Fibroblast of the conjunctiva (primary cell): ENCODE measurements around the gene KRT33A.
"Not testable (repeated sequence)": the region's sequence is repeated elsewhere in the genome, so short reads cannot be mapped to it uniquely, and the experiment has no call there.

ENCODE experiments used
- DNase-seq: peaks from one replicate; pipeline ENCODE4 v3.0.0-alpha.2; 2010; ENCODE audit warnings: low read depth

Gene KRT33A

DNA sequence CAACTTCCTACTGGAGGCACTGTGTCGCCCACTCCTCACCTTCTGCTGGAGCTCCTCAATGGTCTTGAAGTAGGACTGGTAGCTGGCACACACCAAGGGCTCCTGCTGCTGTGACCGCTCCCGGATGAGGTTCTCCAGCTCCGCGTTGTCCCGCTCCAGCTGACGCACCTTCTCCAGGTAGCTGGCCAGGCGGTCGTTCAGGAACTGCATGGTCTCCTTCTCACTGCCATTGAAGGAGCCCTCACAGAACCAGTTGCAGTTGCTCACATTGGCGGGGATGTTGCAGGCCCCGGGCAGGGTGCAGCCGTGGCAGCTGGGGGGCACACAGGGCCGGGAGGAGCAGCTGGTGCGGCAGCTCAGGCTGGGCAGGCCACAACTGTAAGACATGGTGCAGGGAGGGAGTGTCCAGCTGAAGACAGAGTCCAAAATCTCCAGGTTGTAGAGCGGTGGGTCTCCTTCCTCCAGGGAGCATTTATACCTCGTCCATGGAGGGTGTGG lies at the start of gene KRT33A:
KRT33A (minus strand) TSS at position 448 of the 498 bp plus-strand sequence; CDS start at position 387, 61 bp downstream.
- DNase-seq: not testable (repeated sequence)

DNA sequence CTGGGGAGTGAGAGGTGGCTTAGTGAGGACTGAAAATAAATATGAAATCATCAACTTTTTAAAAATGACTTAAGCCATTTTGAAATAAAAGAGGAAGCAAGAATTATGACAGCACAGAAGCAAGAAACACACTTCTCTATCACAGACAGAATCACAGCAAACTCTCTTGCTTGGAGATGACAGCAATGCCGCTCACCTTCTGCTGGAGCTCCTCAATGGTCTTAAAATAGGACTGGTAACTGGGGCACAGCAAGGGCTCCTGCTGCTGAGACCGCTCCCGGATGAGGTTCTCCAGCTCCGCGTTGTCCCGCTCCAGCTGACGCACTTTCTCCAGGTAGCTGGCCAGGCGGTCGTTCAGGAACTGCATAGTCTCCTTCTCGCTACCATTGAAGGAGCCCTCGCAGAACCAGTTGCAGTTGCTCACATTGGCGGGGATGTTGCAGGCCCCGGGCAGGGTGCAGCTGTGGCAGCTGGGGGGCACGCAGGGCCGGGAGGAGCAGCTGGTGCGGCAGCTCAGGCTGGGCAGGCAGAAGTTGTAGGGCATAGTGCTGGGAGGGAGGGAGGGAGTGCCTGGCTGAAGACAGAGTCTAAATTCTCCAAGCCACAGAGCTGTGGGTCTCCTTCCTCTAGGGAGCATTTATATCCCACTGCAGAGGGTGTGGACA lies 46.5 kb upstream of the KRT33A start, which contains the start of gene KRT31:
KRT31 (minus strand) TSS at position 613 of the 665 bp plus-strand sequence; CDS start at position 544, 69 bp downstream.
- no peak for DNase-seq

DNA sequence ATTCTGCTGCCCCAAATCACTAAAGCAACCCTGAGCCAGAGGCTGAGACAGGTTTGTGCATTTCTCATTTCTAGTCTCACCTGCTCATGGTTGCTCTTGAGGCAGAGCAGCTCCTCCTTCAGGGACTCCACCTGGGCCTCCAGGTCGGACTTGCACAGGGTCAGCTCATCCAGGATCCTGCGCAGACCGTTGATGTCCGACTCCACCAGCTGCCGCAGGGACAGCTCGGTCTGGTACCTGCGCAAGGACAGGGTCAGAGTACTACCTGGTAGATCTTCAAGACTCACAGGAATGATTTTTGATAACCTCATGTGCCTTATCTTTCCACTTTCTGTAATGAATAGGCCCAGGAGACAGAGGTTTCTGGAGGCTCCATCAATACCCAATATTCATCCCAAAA lies 45.7 kb upstream of the KRT33A start:
- no peak for DNase-seq

DNA sequence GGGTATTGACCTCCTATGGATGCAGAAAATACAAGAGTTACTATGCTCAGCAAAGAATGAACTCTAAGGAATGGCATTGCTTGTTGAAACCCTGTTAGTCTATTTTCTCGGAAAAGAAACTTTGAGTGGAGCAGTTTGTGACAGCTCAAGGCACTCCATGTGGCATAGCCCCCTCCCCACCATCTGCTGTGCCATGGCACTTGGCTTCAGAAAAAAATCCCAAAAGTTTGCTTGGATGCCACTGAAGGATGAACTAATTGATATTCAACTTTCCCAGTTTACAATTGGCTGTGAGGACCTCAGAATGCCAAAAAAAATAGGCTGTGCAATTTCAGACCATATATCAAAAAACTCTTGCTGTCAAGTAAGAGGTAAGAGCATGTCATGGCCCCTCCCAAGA lies 45.0 kb upstream of the KRT33A start:
- no peak for DNase-seq

DNA sequence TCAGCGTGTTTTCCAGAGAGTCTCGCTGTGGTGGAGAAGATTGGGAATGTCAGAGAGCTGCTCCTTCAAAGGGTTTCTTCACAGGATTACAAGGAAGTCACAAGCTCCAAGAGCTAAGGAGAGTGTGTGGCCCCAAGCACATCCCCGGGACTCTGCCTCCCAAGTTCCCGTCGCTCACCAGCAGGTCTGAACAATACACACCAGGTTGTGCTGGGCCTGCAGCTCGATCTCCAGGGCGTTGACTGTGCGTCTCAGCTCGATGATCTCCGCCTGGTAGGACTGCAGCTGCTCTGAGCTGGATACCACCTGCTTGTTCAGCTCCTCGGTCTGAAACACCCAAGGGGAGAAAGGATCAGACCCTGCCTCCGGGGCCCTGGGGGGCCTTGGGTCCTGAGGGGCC lies 44.4 kb upstream of the KRT33A start:
- DNase-seq: not testable (repeated sequence)

DNA sequence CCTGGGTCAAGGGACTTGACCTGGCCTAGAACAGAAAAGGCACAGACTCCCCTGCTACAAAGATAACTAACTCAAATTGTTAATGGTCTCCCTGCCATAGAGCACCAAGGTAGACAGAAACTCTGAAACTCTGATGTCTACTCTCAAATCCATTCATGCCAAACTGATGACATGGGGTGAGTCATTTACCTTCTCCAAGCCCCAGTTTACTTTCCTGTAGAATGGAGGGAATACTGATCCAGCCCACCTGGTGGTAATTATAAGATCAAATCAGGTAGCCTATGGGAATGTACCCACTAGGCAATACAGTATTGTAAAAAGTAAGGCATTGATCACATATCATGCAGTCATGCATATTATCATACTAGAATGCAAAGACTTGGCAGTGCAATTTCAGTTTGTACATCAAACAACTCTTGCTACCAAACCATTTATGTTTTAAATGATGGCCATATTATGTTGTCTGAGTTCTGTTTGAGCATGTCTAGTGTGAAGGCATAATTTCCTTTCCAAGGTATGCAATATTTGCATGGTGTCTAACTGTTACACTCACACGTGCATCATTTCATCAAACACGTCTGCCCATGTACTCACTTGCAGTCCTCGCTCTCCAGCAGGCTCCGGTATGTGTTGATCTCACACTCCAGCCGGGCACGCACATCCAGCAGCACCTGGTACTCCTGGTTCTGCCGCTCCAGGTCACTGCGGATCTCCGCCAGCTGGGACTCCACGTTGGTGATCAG lies 43.8 kb upstream of the KRT33A start:
- DNase-seq: no peak

DNA sequence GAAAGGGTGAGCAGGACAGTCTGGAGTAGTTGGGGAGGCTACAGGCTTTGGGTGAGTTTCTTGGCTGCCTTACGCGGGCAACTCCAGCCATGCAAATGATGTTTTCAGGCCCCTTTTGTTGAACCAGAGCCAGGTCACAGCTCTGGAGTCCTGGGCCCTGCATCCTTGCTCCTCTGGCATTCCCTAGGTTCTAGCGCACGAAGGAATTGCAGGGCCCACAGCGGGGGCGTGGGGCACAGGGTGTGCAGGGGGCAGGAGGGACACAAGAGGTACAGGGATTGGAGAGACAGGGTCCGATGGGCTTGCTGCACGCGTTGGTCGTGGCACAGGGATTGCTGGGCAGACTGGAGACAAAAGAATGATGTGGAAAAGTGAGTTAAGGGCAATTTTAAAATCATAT lies 43.2 kb upstream of the KRT33A start:
- no peak for DNase-seq

DNA sequence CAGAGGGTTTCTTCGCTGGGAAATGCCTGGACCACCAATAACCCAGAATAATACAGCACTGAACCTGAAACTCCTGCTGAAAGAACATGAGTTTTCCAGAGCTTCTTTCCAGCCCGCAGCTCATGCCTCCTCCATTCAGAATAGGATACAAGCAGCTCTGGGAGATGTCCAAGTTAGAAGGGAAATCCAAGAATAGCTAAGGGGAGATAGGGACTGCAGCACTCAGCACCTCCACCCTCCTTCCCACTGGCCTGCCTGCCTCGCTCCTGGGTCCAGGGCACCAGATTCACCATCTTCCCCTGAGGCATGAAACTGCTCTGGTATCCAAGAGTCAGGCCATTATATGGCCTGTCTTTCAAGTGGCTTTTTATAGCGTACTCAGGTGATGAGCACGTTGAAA lies 42.7 kb upstream of the KRT33A start:
- no peak for DNase-seq

DNA sequence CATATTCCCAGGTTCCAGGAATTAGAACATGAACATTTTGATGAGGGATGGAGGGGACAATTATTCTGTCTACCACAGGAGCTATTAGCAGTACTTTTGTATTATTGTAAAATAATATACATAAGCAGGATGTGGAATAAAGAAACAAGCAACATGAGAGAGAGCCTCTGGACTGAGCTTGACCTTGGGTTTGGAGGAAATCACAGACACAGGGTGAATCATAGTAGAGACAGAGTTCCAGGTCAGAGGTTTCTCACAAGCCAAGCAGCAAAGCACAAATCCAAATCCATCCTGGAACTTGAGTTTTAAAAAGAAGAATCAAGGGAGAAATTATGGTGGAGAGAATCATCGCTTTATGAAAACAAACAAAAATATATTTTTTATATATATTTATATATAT lies 41.6 kb upstream of the KRT33A start:
- no peak for DNase-seq

DNA sequence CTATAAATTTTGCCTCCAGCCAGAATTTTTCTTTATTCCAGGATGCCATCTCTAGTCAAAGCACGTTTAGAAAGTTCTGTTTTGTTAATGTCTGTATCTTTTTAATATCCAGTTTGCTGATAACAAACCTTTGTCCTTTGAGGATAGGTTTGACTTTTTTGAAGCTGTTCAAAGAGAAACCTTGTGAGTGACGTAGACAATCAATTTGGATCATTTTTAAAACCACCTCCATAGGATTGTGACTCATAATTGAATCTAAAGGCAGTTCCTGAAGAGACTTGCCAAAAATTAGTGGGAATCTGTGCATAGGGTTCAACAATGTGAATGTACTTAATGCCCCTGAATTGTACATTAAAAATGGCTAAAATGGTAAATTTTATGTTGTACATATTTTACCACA lies 40.9 kb upstream of the KRT33A start:
- DNase-seq: no peak

DNA sequence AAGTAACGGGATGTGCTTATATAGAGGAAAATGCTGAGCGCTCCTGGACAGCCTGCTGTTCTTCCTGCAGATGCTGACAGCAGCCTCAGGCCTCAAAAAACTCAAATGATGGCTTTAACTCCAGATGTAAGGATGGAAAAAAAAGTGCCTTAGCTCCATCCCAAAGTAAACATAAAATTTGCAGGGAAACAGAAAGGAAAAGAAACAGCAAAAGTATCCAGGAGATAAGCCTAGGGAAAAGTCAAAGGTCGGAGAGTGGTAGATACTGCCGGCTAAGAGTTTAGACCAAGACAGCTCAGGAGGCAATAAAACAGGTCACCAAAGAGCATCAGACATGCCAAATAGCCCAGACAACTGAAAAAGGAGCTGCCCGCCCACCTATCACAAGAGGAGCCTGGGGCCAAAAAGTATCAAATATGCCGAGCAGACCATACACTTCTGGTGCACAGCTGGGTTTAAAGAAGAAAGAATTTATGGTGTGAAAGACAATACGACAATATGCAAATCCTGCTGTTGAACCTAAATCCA lies 39.8 kb upstream of the KRT33A start:
- no peak for DNase-seq

DNA sequence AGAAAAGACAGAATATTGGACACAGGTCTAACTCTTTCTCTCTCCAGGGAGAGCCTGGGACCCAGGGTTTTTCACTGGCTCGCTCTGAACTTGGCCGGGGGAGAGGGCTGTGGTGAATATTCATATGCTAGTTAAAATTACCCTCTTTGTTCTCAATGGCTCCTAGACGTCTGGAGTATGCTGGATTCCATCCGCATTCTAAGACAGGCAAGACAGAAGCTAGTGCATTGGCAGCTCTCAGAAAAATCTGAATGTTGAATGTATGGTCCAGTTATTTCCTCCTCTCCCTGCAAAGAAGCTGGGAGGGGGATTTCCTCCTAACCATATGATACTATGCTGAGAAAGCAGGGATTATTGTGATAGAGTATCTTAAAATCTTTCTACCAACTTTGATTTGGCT lies 37.0 kb upstream of the KRT33A start:
- DNase-seq: no peak

DNA sequence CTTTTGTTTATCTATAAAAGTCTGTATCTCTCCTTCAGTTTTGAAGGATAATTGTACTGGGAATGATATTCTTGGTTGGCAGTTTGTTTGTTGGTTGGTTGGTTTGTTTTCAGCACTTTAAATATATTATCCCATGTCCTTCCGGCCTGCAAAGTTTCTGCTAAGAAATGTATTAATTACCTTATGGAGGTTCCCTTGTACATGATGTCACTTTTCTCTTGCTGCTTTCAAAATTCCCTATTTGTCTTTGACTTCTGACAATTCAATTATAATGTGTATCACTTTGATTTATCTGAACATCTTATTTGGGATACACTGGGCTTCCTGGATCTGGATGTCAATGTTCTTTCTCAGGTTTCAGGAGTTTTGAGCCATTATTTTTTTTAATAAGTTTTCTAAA lies 35.6 kb upstream of the KRT33A start:
- DNase-seq: no peak

DNA sequence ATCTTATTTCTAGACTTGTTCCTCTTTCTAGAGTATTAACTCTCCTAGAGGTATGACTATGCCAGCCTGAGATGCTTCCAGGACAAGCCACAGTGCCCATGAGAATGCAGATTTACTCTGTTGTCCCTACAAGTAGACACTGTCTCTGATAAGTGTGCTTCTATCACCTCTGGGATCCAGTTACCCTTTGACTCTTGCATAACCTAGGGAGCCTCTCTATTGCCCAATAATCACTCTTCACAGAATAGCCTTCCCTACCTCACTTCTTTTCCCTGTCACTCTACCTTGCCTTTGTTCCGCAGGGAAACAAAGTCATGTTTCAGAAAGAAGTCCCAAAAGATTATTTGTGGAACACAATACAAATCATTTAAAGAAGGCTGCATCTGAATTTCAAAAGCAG lies 33.1 kb upstream of the KRT33A start:
- no peak for DNase-seq

DNA sequence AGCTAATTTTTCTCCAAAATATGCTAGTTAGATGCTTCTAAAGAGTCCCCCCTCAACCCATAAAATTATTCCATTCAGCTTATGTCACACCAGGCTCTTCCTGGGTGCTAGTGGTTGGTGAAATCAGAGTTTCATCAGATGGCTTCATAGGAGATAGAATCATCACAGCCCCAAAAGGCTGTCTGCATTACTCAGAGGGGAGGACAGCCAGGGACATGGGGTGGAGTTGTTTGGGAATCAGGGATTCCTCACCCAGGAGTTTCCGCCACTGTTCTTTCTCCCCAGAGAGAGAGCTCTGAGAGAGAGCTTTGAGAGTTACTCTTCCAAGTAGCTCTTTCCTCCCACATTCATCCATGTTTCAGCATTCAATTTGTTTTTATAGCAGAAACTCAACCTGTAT lies 31.8 kb upstream of the KRT33A start:
- DNase-seq: no peak

DNA sequence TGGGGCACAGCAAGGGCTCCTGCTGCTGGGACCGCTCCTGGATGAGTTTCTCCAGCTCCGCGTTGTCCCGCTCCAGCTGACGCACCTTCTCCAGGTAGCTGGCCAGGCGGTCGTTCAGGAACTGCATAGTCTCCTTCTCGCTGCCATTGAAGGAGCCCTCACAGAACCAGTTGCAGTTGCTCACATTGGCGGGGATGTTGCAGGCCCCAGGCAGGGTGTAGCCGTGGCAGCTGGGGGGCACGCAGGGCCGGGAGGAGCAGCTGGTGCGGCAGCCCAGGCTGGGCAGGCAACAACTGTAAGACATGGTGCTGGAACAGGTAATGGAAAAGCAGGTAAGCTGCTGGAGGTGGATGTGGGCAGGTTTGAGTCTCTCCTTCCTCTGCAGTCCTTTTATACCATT lies 31.3 kb upstream of the KRT33A start, which contains the start of gene KRT34:
KRT34 (minus strand) TSS at position 364 of the 400 bp plus-strand sequence; CDS start at position 304, 60 bp downstream.
- DNase-seq: not testable (repeated sequence)

DNA sequence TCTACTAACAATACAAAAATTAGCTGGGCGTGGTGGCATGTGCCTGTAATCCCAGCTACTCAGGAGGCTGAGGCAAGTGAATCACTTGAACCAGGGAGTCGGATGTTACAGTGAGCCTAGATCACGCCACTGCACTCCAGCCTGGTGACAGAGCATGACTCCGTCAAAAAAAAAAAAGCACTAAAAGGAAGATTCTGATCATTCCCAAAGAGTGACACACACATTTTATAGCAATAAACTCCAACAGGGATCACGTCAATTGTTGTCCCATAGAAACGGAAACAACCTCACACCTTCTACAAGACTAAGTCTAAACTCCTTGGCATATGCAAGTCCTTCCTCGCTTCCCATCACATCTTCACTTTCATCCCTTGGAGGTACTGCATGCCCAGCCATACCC lies 29.5 kb upstream of the KRT33A start:
- DNase-seq: peak; percentile 14

DNA sequence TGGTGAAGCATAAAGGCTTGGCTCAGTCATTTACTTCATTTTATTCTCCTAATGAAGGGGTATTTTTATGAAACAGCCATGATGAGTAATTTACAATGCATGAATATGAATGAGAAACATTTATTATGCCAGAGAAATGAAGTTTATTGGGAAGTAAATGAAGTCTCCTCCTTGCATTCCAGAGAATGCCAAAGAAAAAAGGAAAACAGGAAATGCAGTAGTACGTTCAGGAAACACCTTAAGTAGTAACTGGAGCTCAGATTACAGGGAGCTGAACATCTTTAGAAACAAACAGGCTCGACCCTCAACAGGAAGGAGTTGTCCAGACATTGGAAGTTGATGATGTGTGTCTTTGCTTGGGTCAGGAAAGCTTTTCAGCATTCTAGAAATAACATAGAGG lies 26.9 kb upstream of the KRT33A start:
- no peak for DNase-seq

DNA sequence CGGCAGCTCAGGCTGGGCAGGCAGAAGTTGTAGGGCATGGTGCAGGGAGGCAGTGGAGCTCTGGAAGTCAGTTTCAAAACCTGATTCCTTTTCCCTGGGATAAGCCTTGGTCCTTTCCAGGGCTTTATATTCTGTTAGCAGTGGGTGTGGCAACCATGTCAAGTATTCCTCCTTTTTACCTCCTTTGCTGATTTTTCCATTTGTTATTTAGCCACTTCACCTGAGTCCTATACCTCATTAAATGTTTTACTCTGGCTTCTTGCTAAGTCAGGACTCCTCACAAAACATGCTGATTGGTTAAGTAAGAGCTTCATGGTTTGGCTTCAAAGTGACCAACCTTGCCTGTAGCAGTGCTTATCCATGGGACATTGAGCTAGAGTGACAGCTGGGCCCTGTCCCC lies 19.1 kb upstream of the KRT33A start, which contains the start of gene KRT33B:
KRT33B (minus strand) TSS at position 101 of the 400 bp plus-strand sequence; CDS start at position 38, 63 bp downstream.
- DNase-seq: no peak

DNA sequence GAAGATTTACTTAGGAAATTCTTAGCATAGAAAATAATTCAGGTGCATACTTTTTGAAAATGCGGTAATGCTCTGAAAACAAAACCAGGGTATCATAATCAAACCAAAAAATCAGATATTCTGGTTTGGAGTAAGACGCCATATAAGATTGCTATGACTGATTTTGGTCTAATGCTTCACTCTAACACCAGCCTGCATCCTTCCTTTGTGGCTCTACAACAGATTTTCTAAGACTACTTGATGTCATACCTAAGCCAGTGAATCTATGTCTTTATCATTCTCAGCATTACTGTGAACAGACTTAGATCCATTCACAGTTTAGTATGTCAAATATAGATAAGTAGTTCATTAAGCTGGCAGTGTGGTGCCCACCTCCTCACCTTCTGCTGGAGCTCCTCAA lies 18.4 kb upstream of the KRT33A start:
- no peak for DNase-seq

DNA sequence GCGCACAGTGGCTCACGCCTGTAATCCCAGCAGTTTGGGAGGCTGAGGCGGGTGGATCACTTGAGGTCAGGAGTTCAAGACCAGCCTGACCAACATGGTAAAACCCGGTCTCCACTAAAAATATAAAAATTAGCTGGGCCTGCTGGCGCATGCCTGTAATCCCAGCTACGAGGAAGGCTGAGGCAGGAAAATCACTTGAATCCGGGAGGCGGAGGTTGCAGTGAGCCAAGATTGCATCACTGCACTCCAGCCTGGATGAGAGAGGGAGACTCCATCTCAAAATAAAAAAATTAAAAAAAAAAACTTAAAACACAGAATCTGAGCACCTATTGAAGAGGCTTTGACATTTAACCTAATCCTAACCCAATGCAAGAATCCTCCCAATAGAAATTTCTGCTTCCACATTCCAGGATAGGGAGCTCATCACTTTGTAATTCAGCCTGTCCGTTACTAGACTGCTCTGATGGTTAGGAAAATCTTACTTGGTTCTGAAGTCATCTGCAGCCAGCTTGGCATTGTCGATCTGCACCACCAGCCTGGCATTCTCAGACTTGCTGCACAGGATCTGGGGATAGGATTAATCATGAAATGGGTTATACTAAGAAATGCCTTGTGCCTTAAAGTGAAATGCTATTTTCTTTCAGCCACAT lies 16.9 kb upstream of the KRT33A start:
- DNase-seq: no peak

DNA sequence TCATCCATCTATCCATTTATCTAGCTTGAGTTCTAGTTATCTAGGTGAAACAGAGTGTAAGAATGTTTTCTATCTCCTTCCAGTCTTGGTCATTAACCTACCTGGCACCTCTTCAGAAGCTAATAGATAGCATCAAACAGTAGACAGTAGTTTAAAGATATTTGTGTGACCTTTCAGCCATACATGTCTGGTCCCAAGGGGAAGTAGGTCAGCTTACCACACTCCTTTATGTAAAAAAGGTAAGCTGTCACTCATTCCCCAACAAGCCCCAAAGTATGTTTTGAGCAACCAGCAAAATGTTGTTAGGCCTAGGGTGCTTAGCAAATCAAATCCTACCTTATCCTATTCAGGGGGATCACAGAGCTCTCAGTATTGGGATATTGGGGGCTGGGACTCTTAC lies 15.4 kb upstream of the KRT33A start:
- no peak for DNase-seq
